Neural cell (in vitro differentiated cells): ENCODE measurements around the gene NCAPH2. TPM values are rescaled to one million over a fixed set of nuclear protein-coding genes. Genes with fewer than 3 reads are reported as not detected.

ENCODE experiments used
- H2AFZ ChIP-seq: fragments of 200-600, 300-800 bp; sonication (generic), shearing (Covaris generic); 2 replicates; pipeline ENCODE4 v1.6.0; 2014; ENCODE audit warnings: low read depth, mild to moderate bottlenecking, antibody characterized with exemption, low read length, moderate library complexity
- H3F3A ChIP-seq: fragments of 200-600 bp; shearing (Covaris generic); 2 replicates; pipeline ENCODE4 v1.6.1; 2016; ENCODE audit warnings: mild to moderate bottlenecking, moderate library complexity, mixed read lengths, antibody characterized with exemption, low read length; ENCODE audit not compliant: insufficient read depth, poor library complexity, severe bottlenecking
- H3K27ac ChIP-seq: fragments of 200-600, 300-800 bp; sonication (generic), shearing (Covaris generic); 2 replicates; pipeline ENCODE4 v1.5.1; 2014; ENCODE audit warnings: mild to moderate bottlenecking, low read length, moderate library complexity
- H3K27me3 ChIP-seq: fragments of 300-800, 200-600 bp; sonication (generic), shearing (Covaris generic); 2 replicates; pipeline ENCODE4 v1.6.0; 2014; ENCODE audit warnings: mild to moderate bottlenecking, low read depth, low read length, moderate library complexity; ENCODE audit not compliant: insufficient read depth
- H3K36me3 ChIP-seq: fragments of 300-800, 200-600 bp; sonication (generic), shearing (Covaris generic); 2 replicates; pipeline ENCODE4 v1.5.1; 2014; ENCODE audit warnings: mild to moderate bottlenecking, antibody characterized with exemption, low read length, moderate library complexity; ENCODE audit not compliant: insufficient read depth
- H3K4me2 ChIP-seq: fragments of 300-800, 200-600 bp; sonication (generic), shearing (Covaris generic); 2 replicates; pipeline ENCODE4 v1.6.0; 2014; ENCODE audit warnings: mild to moderate bottlenecking, low read length
- H3K4me3 ChIP-seq: fragments of 300-800, 200-600 bp; sonication (generic), shearing (Covaris generic); 2 replicates; pipeline ENCODE4 v1.5.1; 2014; ENCODE audit warnings: mild to moderate bottlenecking, low read length, moderate library complexity
- H3K79me2 ChIP-seq: fragments of 200-600 bp; shearing (Covaris generic); replicated peaks from 2 replicates; pipeline ENCODE4 v1.6.0; 2014; ENCODE audit warnings: mild to moderate bottlenecking, low read length, moderate library complexity; ENCODE audit not compliant: insufficient read depth
- H3K9ac ChIP-seq: fragments of 300-800, 200-600 bp; sonication (generic), shearing (Covaris generic); 2 replicates; pipeline ENCODE4 v1.6.1; 2016; ENCODE audit warnings: mild to moderate bottlenecking, low read length, mixed read lengths
- H3K9me2 ChIP-seq: fragments of 200-600 bp; shearing (Covaris generic); 2 replicates; pipeline ENCODE4 v1.6.1; 2016; ENCODE audit warnings: mild to moderate bottlenecking, low read length, mixed read lengths; ENCODE audit not compliant: insufficient read depth
- H3K9me3 ChIP-seq: fragments of 200-600, 300-800 bp; sonication (generic), shearing (Covaris generic); 2 replicates; pipeline ENCODE4 v1.6.1; 2016; ENCODE audit warnings: mild to moderate bottlenecking, mixed run types, low read length, moderate library complexity, mixed read lengths
- H4K20me1 ChIP-seq: fragments of 200-600 bp; shearing (Covaris generic); 2 replicates; pipeline ENCODE4 v1.6.1; 2016; ENCODE audit warnings: mild to moderate bottlenecking, mixed run types; ENCODE audit not compliant: insufficient read depth
- CTCF ChIP-seq: fragments of 450-650 bp; IDR thresholded peaks from 2 replicates; pipeline ENCODE4 v1.5.1; 2014; ENCODE audit warnings: antibody characterized with exemption, mild to moderate bottlenecking, moderate library complexity; ENCODE audit not compliant: poor library complexity, severe bottlenecking
- EP300 ChIP-seq: fragments of 450-650 bp; conservative IDR thresholded peaks from 2 replicates; pipeline ENCODE4 v1.6.1; 2014; ENCODE audit warnings: antibody characterized with exemption, mild to moderate bottlenecking, moderate library complexity; ENCODE audit not compliant: poor library complexity, severe bottlenecking
- EZH2 ChIP-seq: fragments of 200-600, 300-800 bp; shearing (Covaris generic), sonication (generic); IDR thresholded peaks from 2 replicates; pipeline ENCODE4 v1.6.1; 2014; ENCODE audit warnings: antibody characterized with exemption, low read length, borderline replicate concordance, mild to moderate bottlenecking; ENCODE audit not compliant: insufficient read depth, poor library complexity, severe bottlenecking
- MXI1 ChIP-seq: fragments of 450-650 bp; conservative IDR thresholded peaks from 2 replicates; pipeline ENCODE4 v1.6.1; 2014; ENCODE audit warnings: antibody characterized with exemption, mild to moderate bottlenecking; ENCODE audit not compliant: poor library complexity, severe bottlenecking
- POLR2AphosphoS5 ChIP-seq: IDR thresholded peaks from 2 replicates; pipeline ENCODE4 v1.6.1; 2012
- RAD21 ChIP-seq: fragments of 450-650 bp; conservative IDR thresholded peaks from 2 replicates; pipeline ENCODE4 v1.6.1; 2014; ENCODE audit warnings: antibody characterized with exemption, mild to moderate bottlenecking, moderate library complexity
- REST ChIP-seq: IDR thresholded peaks from 2 replicates; pipeline ENCODE4 v1.6.1; 2012; ENCODE audit warnings: borderline replicate concordance
- SMC3 ChIP-seq: fragments of 450-650 bp; conservative IDR thresholded peaks from 2 replicates; pipeline ENCODE4 v1.6.1; 2014; ENCODE audit warnings: antibody characterized with exemption, mild to moderate bottlenecking, moderate library complexity; ENCODE audit not compliant: poor library complexity
- TAF1 ChIP-seq: IDR thresholded peaks from 2 replicates; pipeline ENCODE4 v1.6.1; 2012; ENCODE audit warnings: low read depth
- polyA plus RNA-seq: library from polyadenylated mRNA; depleted of rRNA; stranded (reverse); fragments of >200 nt; gene quantifications from 2 replicates; pipeline ENCODE4 v1.2.3, GENCODE V29; 2014

NCAPH2 gene
- polyA plus RNA-seq, 1 donor from 2014 or later: 81.1 TPM

- peaks cover 38% of the 10 kb centered on the region for H3K79me2 ChIP-seq
- TF ChIP-seq REST: no peak
- peak; percentile 54 for TF ChIP-seq TAF1
- TF ChIP-seq MXI1: peak; percentile 32
- no peak for TF ChIP-seq RAD21
- peak; percentile 67 for TF ChIP-seq POLR2AphosphoS5
- no peak for TF ChIP-seq SMC3
- TF ChIP-seq CTCF: no peak
- peak; percentile 17 for TF ChIP-seq EP300
- no peak for TF ChIP-seq EZH2
- peak within 1 kb of the TSS; percentile 84 for H3K9ac ChIP-seq
- peaks cover 31% of the 10 kb centered on the region for H4K20me1 ChIP-seq
- no peaks in the 10 kb centered on the region for H3K36me3 ChIP-seq
- H3K27ac ChIP-seq: peak within 1 kb of the TSS; percentile 61
- no peaks in the 10 kb centered on the region for H3K9me3 ChIP-seq
- peak within 1 kb of the TSS; percentile 86 for H3K4me2 ChIP-seq
- peak within 1 kb of the TSS; percentile 79 for H2AFZ ChIP-seq
- peaks cover 4% of the 10 kb centered on the region for H3K27me3 ChIP-seq
- H3F3A ChIP-seq: no peaks in the 10 kb centered on the region
- no peaks in the 10 kb centered on the region for H3K9me2 ChIP-seq
- peak within 1 kb of the TSS; percentile 93 for H3K4me3 ChIP-seq
Observed at GRCh38 chr22:50474710-50475651, 33.0 kb upstream of the NCAPH2 start, which contains the start of gene SBF1. SBF1 (minus strand) TSS chr22:50475035; CDS start chr22:50474840, 195 bp downstream.

GRCh38 chr22:50475652-50476002 lies 32.4 kb upstream of the NCAPH2 start:
- peaks cover 31% of the 10 kb centered on the region for H3K79me2 ChIP-seq
- no peaks in the 10 kb centered on the region for H3K9me2 ChIP-seq
- no peaks in the 10 kb centered on the region for H3K9me3 ChIP-seq
- H3K9ac ChIP-seq: peak overlapping the region; percentile 84
- H2AFZ ChIP-seq: peak overlapping the region; percentile 79
- H3K27ac ChIP-seq: peak overlapping the region; percentile 61
- no peaks in the 10 kb centered on the region for H3K36me3 ChIP-seq
- peak overlapping the region; percentile 86 for H3K4me2 ChIP-seq
- peak overlapping the region; percentile 81 for H3K4me3 ChIP-seq
- TF ChIP-seq MXI1: no peak
- TF ChIP-seq RAD21: no peak
- TF ChIP-seq REST: no peak
- no peak for TF ChIP-seq EZH2
- TF ChIP-seq CTCF: no peak
- TF ChIP-seq TAF1: no peak
- TF ChIP-seq EP300: no peak
- TF ChIP-seq POLR2AphosphoS5: no peak
- no peak for TF ChIP-seq SMC3
- H3F3A ChIP-seq: no peaks in the 10 kb centered on the region
- peaks cover 11% of the 10 kb centered on the region for H3K27me3 ChIP-seq
- H4K20me1 ChIP-seq: peaks cover 28% of the 10 kb centered on the region
